ENCODE results near the gene DDX24. TPM values are rescaled to one million over a fixed set of nuclear protein-coding genes. Genes with fewer than 3 reads are reported as not detected.
A peak's percentile ranks its signal among the peaks of the same experiment; 100 is the strongest.

The DDX24 gene
- 130 and 446 TPM in 2 replicates for total RNA-seq (ENCODE audit: low replicate concordance)

DNA sequence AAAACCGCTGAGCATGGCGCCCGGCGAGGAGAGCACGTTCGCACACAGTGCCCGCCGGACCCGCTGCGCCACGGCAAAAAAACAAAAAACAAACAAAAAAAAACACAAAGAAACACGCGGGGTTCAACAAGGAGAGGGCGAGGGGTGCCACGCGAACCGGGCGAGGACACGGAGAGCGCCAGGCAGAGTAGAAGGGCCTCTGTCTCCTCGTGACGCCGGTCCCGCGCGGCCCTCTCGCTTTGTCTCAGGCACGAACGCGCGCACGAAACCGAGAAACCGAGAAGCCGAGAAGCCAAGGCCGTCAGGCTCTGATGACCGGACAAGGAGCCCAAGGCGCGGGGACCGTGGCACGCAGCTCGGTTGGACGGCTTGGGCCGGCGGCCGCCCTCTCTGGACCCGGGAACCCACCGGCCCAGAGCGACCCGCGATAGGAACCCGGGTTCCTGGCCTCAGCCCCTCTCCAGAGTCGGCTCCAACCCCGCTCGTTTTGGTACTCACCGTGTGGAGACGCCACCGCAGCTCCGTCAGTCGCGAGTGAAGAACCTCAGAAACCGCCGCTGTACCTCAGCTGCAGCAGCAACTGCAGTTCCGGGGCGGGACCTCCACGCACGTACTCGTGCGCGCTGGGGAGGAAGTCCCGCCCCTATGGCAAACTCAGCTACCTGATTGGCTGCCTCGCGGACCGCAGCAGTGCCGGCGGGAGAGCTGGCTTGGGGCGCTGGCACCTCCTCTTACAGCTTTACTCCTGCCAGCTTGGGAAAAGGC, at the start of gene DDX24, which contains the start of gene IFI27L1:
DDX24 (minus strand) TSS at position 582 of the 765 bp plus-strand sequence. CDS start 1,460 bp downstream, outside the sequence.
IFI27L1 (plus strand) TSS at position 690 of the 765 bp plus-strand sequence. CDS start 15,628 bp downstream, outside the sequence.
- TF ChIP-seq CTCF (IDR thresholded peaks at IDR 0.05; ENCODE audit: insufficient read depth, low read length): no peak
- peak; percentile 93 for DNase-seq (ENCODE audit: low read depth)
- H3K4me3 ChIP-seq (ENCODE audit: low read depth, low read length): peak within 1 kb of the TSS; percentile 92

DNA sequence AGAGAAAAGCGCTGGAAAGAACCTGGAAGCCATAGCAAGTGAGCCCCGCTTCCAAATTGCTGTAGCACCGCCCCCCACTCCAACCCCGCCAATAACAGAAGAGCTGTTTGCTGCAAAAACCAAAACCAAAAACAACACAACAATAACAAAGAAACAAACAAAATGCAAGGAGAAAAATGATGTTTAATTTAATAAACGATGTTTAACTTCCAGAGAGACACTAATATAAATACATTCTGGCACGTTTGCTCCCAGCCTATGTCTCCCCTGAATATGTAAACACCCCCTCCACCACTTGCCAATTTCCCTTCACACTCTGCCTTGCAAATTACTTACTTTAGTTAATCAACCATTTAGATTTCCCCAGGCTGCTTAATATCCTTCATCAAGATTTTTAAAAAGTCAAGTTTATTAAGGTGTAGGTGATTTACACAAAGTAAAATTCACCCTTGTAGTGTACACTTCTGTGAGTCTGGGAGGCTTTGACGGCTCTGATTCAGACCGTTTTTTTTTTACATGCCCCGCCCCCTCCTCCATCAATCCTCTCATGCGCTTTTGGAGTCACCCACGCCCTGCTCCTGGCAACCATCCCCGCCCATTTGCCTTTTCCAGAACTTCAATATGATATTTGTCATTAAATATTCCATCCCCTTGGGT, 48.9 kb upstream of the DDX24 start:
- TF ChIP-seq CTCF (IDR thresholded peaks at IDR 0.05; ENCODE audit: insufficient read depth, low read length): no peak
- peak; percentile 65 for DNase-seq (ENCODE audit: low read depth)
- peak overlapping the region; percentile 75 for H3K4me3 ChIP-seq (ENCODE audit: low read depth, low read length)

DNA sequence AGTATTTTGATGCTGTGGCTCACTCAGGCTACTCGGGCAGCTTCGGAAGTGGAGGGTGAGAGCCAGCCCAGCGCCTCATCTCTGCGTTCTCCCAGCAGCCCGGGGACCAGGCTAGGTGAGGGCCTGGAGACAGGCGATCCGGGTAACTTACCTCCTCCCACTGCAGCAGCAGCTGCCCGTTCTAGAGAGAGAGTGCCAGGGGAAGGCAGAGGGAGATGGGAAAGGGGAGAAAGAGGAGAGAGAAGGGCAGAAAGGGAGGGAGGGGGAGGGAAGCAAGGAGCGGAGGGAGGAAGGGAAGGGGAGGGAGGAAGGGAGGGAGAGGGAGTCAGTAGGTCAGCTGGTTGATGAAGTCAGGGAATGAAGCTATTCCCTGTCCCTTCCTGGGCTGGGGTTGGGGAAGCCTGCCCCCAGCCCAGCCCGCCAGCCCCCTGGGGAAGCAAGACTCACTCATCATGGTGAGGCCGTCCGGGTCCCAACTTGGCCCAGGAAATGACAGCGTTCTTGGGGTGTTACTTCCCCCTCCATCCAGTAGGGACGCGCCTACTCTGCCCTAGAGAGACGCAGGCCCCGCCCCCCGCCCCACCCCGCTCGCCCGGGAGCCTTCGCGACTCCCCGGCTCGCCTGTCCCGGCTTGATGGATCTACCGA, 48.2 kb upstream of the DDX24 start, which contains the start of gene IFI27L2:
IFI27L2 (minus strand) TSS at position 494 of the 647 bp plus-strand sequence; CDS start at position 454, 40 bp downstream.
- TF ChIP-seq CTCF (IDR thresholded peaks at IDR 0.05; ENCODE audit: insufficient read depth, low read length): peak; percentile 48
- peak within 1 kb of the TSS; percentile 75 for H3K4me3 ChIP-seq (ENCODE audit: low read depth, low read length)
- peak; percentile 78 for DNase-seq (ENCODE audit: low read depth)

DNA sequence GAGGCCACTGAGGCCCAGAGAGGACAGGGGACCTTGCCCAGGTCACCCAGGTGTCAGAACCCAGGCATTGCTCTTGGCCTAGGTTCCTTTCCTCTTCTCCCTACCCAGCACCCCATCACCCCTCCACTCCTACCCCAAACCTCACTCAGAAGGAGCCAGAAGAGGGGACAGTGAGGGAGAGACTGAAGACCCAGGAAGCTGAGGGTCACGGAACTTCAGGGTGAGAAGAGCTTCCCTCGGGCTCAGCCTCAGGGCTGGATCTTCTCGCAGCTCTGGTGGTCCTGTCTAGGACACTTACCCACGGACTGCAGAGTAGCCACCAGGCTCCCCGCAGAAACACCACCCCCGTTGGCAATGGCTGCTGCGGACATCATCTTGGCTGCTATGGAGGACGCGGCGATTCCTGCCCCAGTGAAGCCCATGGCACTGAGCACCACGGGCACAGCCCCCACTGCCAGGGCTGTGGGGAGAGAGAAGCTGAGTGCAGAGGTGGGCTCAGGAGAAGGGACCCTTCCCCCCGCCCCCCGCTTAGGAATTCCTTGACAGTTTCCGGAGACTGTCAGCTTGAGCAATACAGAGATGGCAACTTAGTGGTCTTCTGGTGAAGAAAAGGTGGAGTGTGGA, 47.3 kb upstream of the DDX24 start:
- TF ChIP-seq CTCF (IDR thresholded peaks at IDR 0.05; ENCODE audit: insufficient read depth, low read length): no peak
- DNase-seq (ENCODE audit: low read depth): no peak
- H3K4me3 ChIP-seq (ENCODE audit: low read depth, low read length): peak overlapping the region; percentile 75

- H3K4me3 ChIP-seq (ENCODE audit: low read depth, low read length): no peak overlapping the region
- no peak for TF ChIP-seq CTCF (IDR thresholded peaks at IDR 0.05; ENCODE audit: insufficient read depth, low read length)
- no peak for DNase-seq (ENCODE audit: low read depth)
Observed at GRCh38 chr14:94127330-94127729, 46.3 kb upstream of the DDX24 start.

GRCh38 chr14:94126800-94127199, 45.8 kb upstream of the DDX24 start:
- no peak for DNase-seq (ENCODE audit: low read depth)
- TF ChIP-seq CTCF (IDR thresholded peaks at IDR 0.05; ENCODE audit: insufficient read depth, low read length): no peak

More at GRCh38 chr14:94126800-94127199, 45.8 kb upstream of the DDX24 start:
- H3K4me3 ChIP-seq (ENCODE audit: low read depth, low read length): no peak overlapping the region

All from fibroblast of the aortic adventitia (primary cell).